NAMALWA (cell line): Measurements from ENCODE around the gene MCF2L2.

Experiments used
- DNase-seq: peaks from one replicate; pipeline ENCODE4 v3.0.0-alpha.2; 2015; ENCODE audit warnings: low spot score

MCF2L2 gene

GRCh38 chr3:183293966-183294365 is 134.5 kb downstream of the MCF2L2 start:
- no peak for DNase-seq

GRCh38 chr3:183291497-183292031 is 136.9 kb downstream of the MCF2L2 start:
- DNase-seq, result no peak

- no peak for DNase-seq
Observed at GRCh38 chr3:183290216-183290615, 138.2 kb downstream of the MCF2L2 start.

GRCh38 chr3:183288117-183288516 is 140.3 kb downstream of the MCF2L2 start:
- no peak for DNase-seq

GRCh38 chr3:183287301-183287971 is 141.0 kb downstream of the MCF2L2 start:
- DNase-seq, result no peak

- peak; percentile 85 for DNase-seq
Observed at GRCh38 chr3:183285828-183286457, 142.5 kb downstream of the MCF2L2 start.

GRCh38 chr3:183285318-183285717 is 143.1 kb downstream of the MCF2L2 start:
- DNase-seq, result no peak

GRCh38 chr3:183284570-183284969 is 143.8 kb downstream of the MCF2L2 start:
- DNase-seq, result no peak

- no peak for DNase-seq
Observed at GRCh38 chr3:183283886-183284285, 144.5 kb downstream of the MCF2L2 start.

- no peak for DNase-seq
Observed at GRCh38 chr3:183281126-183281797, 147.2 kb downstream of the MCF2L2 start.

GRCh38 chr3:183279371-183279770 is 149.0 kb downstream of the MCF2L2 start:
- DNase-seq, result no peak

GRCh38 chr3:183278479-183279088 is 149.8 kb downstream of the MCF2L2 start:
- no peak for DNase-seq

GRCh38 chr3:183277260-183277659 is 151.2 kb downstream of the MCF2L2 start:
- DNase-seq, result no peak

- DNase-seq, result no peak
Observed at GRCh38 chr3:183275937-183276336, 152.5 kb downstream of the MCF2L2 start.

- peak; percentile 76 for DNase-seq
Observed at GRCh38 chr3:183275418-183275817, 153.0 kb downstream of the MCF2L2 start.

GRCh38 chr3:183274609-183275008 is 153.8 kb downstream of the MCF2L2 start:
- DNase-seq, result no peak

- no peak for DNase-seq
Observed at GRCh38 chr3:183272791-183273190, 155.6 kb downstream of the MCF2L2 start.

GRCh38 chr3:183272142-183272541 is 156.3 kb downstream of the MCF2L2 start:
- DNase-seq, result no peak

GRCh38 chr3:183270344-183270743 is 158.1 kb downstream of the MCF2L2 start:
- DNase-seq, result no peak

- DNase-seq, result no peak
Observed at GRCh38 chr3:183269345-183269744, 159.1 kb downstream of the MCF2L2 start.

- no peak for DNase-seq
Observed at GRCh38 chr3:183268366-183268765, 160.1 kb downstream of the MCF2L2 start.

- no peak for DNase-seq
Observed at GRCh38 chr3:183267140-183267539, 161.3 kb downstream of the MCF2L2 start.

- no peak for DNase-seq
Observed at GRCh38 chr3:183266454-183266853, 162.0 kb downstream of the MCF2L2 start.
